OCI-LY1 (cell line): ENCODE results near the gene HNRNPL.
A peak's percentile ranks its signal among the peaks of the same experiment; 100 is the strongest.

Source experiments
- H2AFZ ChIP-seq: fragments of 200-600 bp; sonication (generic), shearing (Covaris generic); 2 replicates; pipeline ENCODE4 v1.6.0; 2014; ENCODE audit warnings: antibody characterized with exemption, mild to moderate bottlenecking, low read length
- H3F3A ChIP-seq: fragments of 200-600 bp; sonication (generic), shearing (Covaris generic); 2 replicates; pipeline ENCODE4 v1.6.0; 2014; ENCODE audit warnings: mild to moderate bottlenecking, antibody characterized with exemption, low read length, moderate library complexity; ENCODE audit not compliant: insufficient read depth
- H3K27ac ChIP-seq: fragments of 200-600 bp; sonication (generic); 2 replicates; pipeline ENCODE4 v1.5.1; 2014; ENCODE audit warnings: low read length, mixed run types, mild to moderate bottlenecking, low read depth; ENCODE audit not compliant: poor library complexity, severe bottlenecking
- H3K27me3 ChIP-seq: fragments of 200-600 bp; sonication (generic); 2 replicates; pipeline ENCODE4 v1.6.0; 2014; ENCODE audit warnings: antibody characterized with exemption, mild to moderate bottlenecking, low read length, moderate library complexity; ENCODE audit not compliant: insufficient read depth
- H3K36me3 ChIP-seq: fragments of 200-600 bp; sonication (generic); 2 replicates; pipeline ENCODE4 v1.6.1; 2014; ENCODE audit warnings: mild to moderate bottlenecking, antibody characterized with exemption, low read length, moderate library complexity, mixed read lengths; ENCODE audit not compliant: insufficient read depth
- H3K4me1 ChIP-seq: fragments of 200-600 bp; sonication (generic); 2 replicates; pipeline ENCODE4 v1.5.1; 2014; ENCODE audit warnings: mild to moderate bottlenecking, low read length, moderate library complexity; ENCODE audit not compliant: insufficient read depth, severe bottlenecking
- H3K4me2 ChIP-seq: fragments of 200-600 bp; sonication (generic), shearing (Covaris generic); 2 replicates; pipeline ENCODE4 v1.6.1; 2014; ENCODE audit warnings: low read length
- H3K4me3 ChIP-seq: fragments of 200-600 bp; sonication (generic); 2 replicates; pipeline ENCODE4 v1.5.1; 2014; ENCODE audit warnings: low read length, low read depth, mild to moderate bottlenecking, mixed read lengths; ENCODE audit not compliant: poor library complexity, severe bottlenecking
- H3K79me2 ChIP-seq: fragments of 200-600 bp; shearing (Covaris generic); 2 replicates; pipeline ENCODE4 v1.6.1; 2016; ENCODE audit warnings: mixed run types, low read length, mixed read lengths; ENCODE audit not compliant: insufficient read depth
- H3K9ac ChIP-seq: fragments of 200-600 bp; sonication (generic), shearing (Covaris generic); 2 replicates; pipeline ENCODE4 v1.6.1; 2014; ENCODE audit warnings: mild to moderate bottlenecking, low read length, mixed read lengths
- H3K9me2 ChIP-seq: fragments of 200-600 bp; sonication (generic), shearing (Covaris generic); 2 replicates; pipeline ENCODE4 v1.6.1; 2014; ENCODE audit warnings: low read depth, mild to moderate bottlenecking, low read length, mixed read lengths
- H3K9me3 ChIP-seq: fragments of 200-600 bp; shearing (Covaris generic); 2 replicates; pipeline ENCODE4 v1.6.1; 2014; ENCODE audit warnings: low read length, mixed read lengths
- H4K20me1 ChIP-seq: fragments of 200-600 bp; sonication (generic), shearing (Covaris generic); 2 replicates; pipeline ENCODE4 v1.6.0; 2016; ENCODE audit warnings: mild to moderate bottlenecking, low read length; ENCODE audit not compliant: insufficient read depth
- EZH2 ChIP-seq: fragments of 200-600 bp; sonication (generic), shearing (Covaris generic); IDR thresholded peaks from 2 replicates; pipeline ENCODE4 v1.8.0; 2017; ENCODE audit warnings: borderline replicate concordance, mixed run types, mild to moderate bottlenecking, antibody characterized with exemption, low read length, moderate library complexity, mixed read lengths
- TF ChIP-seq, protein P1 (sequence below): fragments of 200-600 bp; sonication (generic), shearing (Covaris generic); IDR thresholded peaks from 2 replicates; pipeline ENCODE4 v1.5.1; 2017; ENCODE audit warnings: mild to moderate bottlenecking, antibody characterized with exemption, low read length, moderate library complexity, mixed read lengths

HNRNPL gene

DNA sequence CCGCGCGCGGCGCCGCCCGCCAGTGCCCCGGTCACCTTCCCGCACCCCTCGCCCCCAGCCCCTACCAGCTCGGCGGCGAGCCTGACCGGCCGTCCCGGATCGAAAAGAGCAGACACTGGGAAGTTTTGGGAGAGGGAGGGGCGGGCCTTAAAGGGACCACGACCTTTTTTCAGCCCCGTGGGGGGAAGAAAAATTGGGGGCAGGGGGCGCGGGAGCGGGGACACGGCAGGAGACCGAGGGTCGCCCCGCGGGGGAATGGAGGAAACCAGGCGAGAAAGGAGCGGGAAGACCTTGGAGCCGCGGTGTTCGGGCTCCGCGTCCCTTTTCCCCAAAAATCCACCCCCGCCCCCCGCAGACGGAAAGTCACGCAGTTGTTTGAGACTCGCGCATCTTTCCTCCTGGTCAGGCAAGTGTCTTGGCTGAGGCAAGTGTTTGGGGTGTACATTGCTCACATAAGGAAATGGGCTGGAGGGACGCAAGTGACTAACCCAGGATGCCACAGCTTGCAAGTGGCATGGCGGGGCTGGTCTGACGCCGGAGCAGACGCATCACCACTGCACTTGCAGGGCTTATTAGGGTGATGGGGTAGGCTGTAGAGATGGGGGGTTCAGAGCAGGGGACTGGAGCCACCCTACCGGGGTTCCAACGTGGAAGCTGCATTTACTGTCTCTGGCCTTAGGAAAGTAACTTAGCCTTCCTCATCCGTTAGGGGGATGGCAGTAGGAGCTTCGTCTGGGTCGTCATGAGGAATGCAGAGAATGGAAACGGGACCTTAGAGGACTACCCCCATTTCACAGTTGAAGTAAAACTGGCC lies 2.7 kb upstream of the HNRNPL start:
- TF ChIP-seq, protein P1, sequence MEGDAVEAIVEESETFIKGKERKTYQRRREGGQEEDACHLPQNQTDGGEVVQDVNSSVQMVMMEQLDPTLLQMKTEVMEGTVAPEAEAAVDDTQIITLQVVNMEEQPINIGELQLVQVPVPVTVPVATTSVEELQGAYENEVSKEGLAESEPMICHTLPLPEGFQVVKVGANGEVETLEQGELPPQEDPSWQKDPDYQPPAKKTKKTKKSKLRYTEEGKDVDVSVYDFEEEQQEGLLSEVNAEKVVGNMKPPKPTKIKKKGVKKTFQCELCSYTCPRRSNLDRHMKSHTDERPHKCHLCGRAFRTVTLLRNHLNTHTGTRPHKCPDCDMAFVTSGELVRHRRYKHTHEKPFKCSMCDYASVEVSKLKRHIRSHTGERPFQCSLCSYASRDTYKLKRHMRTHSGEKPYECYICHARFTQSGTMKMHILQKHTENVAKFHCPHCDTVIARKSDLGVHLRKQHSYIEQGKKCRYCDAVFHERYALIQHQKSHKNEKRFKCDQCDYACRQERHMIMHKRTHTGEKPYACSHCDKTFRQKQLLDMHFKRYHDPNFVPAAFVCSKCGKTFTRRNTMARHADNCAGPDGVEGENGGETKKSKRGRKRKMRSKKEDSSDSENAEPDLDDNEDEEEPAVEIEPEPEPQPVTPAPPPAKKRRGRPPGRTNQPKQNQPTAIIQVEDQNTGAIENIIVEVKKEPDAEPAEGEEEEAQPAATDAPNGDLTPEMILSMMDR: no peak
- TF ChIP-seq EZH2: no peak
- Histone ChIP-seq H4K20me1 (no peaks in the 10 kb centered on the region), H3K27me3 (no peaks in the 10 kb centered on the region), H3K4me2 (peak overlapping the region; percentile 92), H3K4me1 (peaks cover 41% of the 10 kb centered on the region), H3K9me3 (no peaks in the 10 kb centered on the region), H3K27ac (peak overlapping the region; percentile 83), H3K9me2 (no peaks in the 10 kb centered on the region), H3F3A (peaks cover 6% of the 10 kb centered on the region; the same call in 1 of the 2 replicates), H3K79me2 (peaks cover 18% of the 10 kb centered on the region), H3K4me3 (peak overlapping the region; percentile 69), H3K9ac (peak overlapping the region; percentile 86), H2AFZ (no peak overlapping the region), H3K36me3 (peaks cover 17% of the 10 kb centered on the region)

GRCh38 chr19:38851622-38852230 lies 1.9 kb upstream of the HNRNPL start:
- peaks cover 24% of the 10 kb centered on the region for H3K36me3 ChIP-seq
- peak overlapping the region; percentile 69 for H3K4me3 ChIP-seq
- peak overlapping the region; percentile 92 for H3K4me2 ChIP-seq
- peaks cover 24% of the 10 kb centered on the region for H3K79me2 ChIP-seq
- H2AFZ ChIP-seq: no peak overlapping the region
- H3K4me1 ChIP-seq: peaks cover 38% of the 10 kb centered on the region
- peak overlapping the region; percentile 86 for H3K9ac ChIP-seq
- H4K20me1 ChIP-seq: no peaks in the 10 kb centered on the region
- no peaks in the 10 kb centered on the region for H3K27me3 ChIP-seq
- H3F3A ChIP-seq: peaks cover 2% of the 10 kb centered on the region; the same call in 1 of the 2 replicates
- no peak for TF ChIP-seq EZH2
- TF ChIP-seq, protein P1: no peak
- no peaks in the 10 kb centered on the region for H3K9me3 ChIP-seq
- no peaks in the 10 kb centered on the region for H3K9me2 ChIP-seq
- H3K27ac ChIP-seq: peak overlapping the region; percentile 95

GRCh38 chr19:38850976-38851621 lies 1.3 kb upstream of the HNRNPL start:
- no peaks in the 10 kb centered on the region for H3K9me2 ChIP-seq
- H3K79me2 ChIP-seq: peaks cover 24% of the 10 kb centered on the region
- H3K9me3 ChIP-seq: no peaks in the 10 kb centered on the region
- H3K4me1 ChIP-seq: peaks cover 34% of the 10 kb centered on the region
- no peak overlapping the region for H2AFZ ChIP-seq
- TF ChIP-seq EZH2: no peak
- TF ChIP-seq, protein P1: no peak; the same call in 1 of the 2 replicates
- peak overlapping the region; percentile 90 for H3K4me2 ChIP-seq
- no peaks in the 10 kb centered on the region for H4K20me1 ChIP-seq
- no peaks in the 10 kb centered on the region for H3F3A ChIP-seq
- peak overlapping the region; percentile 95 for H3K27ac ChIP-seq
- peak overlapping the region; percentile 84 for H3K9ac ChIP-seq
- peak overlapping the region; percentile 68 for H3K4me3 ChIP-seq
- H3K27me3 ChIP-seq: no peaks in the 10 kb centered on the region
- H3K36me3 ChIP-seq: peaks cover 30% of the 10 kb centered on the region
